SK-N-SH (cell line): ENCODE data around the gene RNF4. TPM values are rescaled to one million over a fixed set of nuclear protein-coding genes. Genes with fewer than 3 reads are reported as not detected.

Experiments
- CTCF ChIA-PET: fragments of 300-600, 350-600 bp; formaldehyde crosslinking; extraction: SDS; loops from one replicate; lab custom pipeline; 2021; lab: Yijun Ruan, JAX
- POLR2A ChIA-PET: fragments of 350-600 bp; sonication (Branson Sonifier 250); formaldehyde crosslinking; extraction: SDS; loops from one replicate; lab custom pipeline; 2020; ENCODE audit warnings: antibody characterized with exemption, inconsistent platforms; lab: Yijun Ruan, JAX
- DNase-seq: peaks from one replicate; pipeline ENCODE4 v3.0.0; 2012
- H2AFZ ChIP-seq: fragments of 200-600 bp; sonication (generic); 2 replicates; pipeline ENCODE4 v1.8.1; 2016; ENCODE audit warnings: antibody characterized with exemption, mild to moderate bottlenecking, low read depth
- H3F3A ChIP-seq: fragments of 200-600 bp; sonication (generic); replicated peaks from 2 replicates; pipeline ENCODE3; 2016; ENCODE audit warnings: antibody characterized with exemption, mild to moderate bottlenecking; ENCODE audit not compliant: insufficient read depth
- H3K27ac ChIP-seq, 2 experiments: fragments of 200-500 bp in 1 of 2; fragments of 200-600 bp in 1 of 2; sonication (Bioruptor generic) in 1 of 2; sonication (generic), shearing (Covaris generic) in 1 of 2; 2 replicates each; pipeline versions ENCODE4 v1.5.1 to v1.6.1; 2014 to 2016; ENCODE audit warnings: low read depth in 2 of 2, inconsistent platforms in 1 of 2, low read length in 1 of 2, mild to moderate bottlenecking in 1 of 2, mixed read lengths in 1 of 2
- H3K27me3 ChIP-seq: fragments of 200-600 bp; sonication (generic), shearing (Covaris generic); 2 replicates; pipeline ENCODE4 v1.6.1; 2016; ENCODE audit warnings: mixed run types; ENCODE audit not compliant: insufficient read depth
- H3K36me3 ChIP-seq, 2 experiments: fragments of 200-500 bp in 1 of 2; fragments of 200-600 bp in 1 of 2; sonication (Bioruptor generic) in 1 of 2; sonication (generic) in 1 of 2; replicated peaks in 1 of 2; 2 replicates each; pipeline versions ENCODE3 to v1.5.1; 2014 to 2016; ENCODE audit warnings: low read length in 1 of 2, mild to moderate bottlenecking in 1 of 2; ENCODE audit not compliant: insufficient read depth in 2 of 2, control insufficient read depth in 1 of 2
- H3K4me1 ChIP-seq, 2 experiments: fragments of 200-500 bp in 1 of 2; fragments of 200-600 bp in 1 of 2; sonication (Bioruptor generic) in 1 of 2; sonication (generic), shearing (Covaris generic) in 1 of 2; 2 replicates each; pipeline versions ENCODE4 v1.5.1 to v1.6.1; 2014 to 2016; ENCODE audit warnings: low read depth in 1 of 2, low read length in 1 of 2, mixed run types in 1 of 2; ENCODE audit not compliant: insufficient read depth in 2 of 2, control insufficient read depth in 1 of 2
- H3K4me2 ChIP-seq: fragments of 200-600 bp; sonication (generic), shearing (Covaris generic); 2 replicates; pipeline ENCODE4 v1.6.1; 2017; ENCODE audit warnings: mixed run types
- H3K4me3 ChIP-seq, 2 experiments: fragments of 200-500 bp in 1 of 2; fragments of 200-600 bp in 1 of 2; sonication (Bioruptor generic) in 1 of 2; sonication (generic), shearing (Covaris generic) in 1 of 2; 2 replicates each; pipeline versions ENCODE4 v1.5.1 to v1.8.1; 2014 to 2016; ENCODE audit warnings: low read depth in 2 of 2, inconsistent platforms in 1 of 2, low read length in 1 of 2, mild to moderate bottlenecking in 1 of 2, mixed read lengths in 1 of 2, moderate library complexity in 1 of 2
- H3K79me2 ChIP-seq: fragments of 200-600 bp; sonication (generic); 2 replicates; pipeline ENCODE4 v1.8.1; 2017; ENCODE audit warnings: mild to moderate bottlenecking; ENCODE audit not compliant: insufficient read depth
- H3K9ac ChIP-seq: fragments of 200-600 bp; sonication (generic); 2 replicates; pipeline ENCODE4 v1.6.1; 2017; ENCODE audit warnings: mixed run types
- H3K9me2 ChIP-seq: fragments of 200-600 bp; sonication (generic); 2 replicates; pipeline ENCODE4 v1.6.1; 2017; ENCODE audit warnings: mixed run types
- H3K9me3 ChIP-seq: fragments of 200-600 bp; sonication (generic); 2 replicates; pipeline ENCODE4 v1.6.1; 2017; ENCODE audit warnings: mixed run types, mild to moderate bottlenecking, moderate library complexity
- H4K20me1 ChIP-seq: fragments of 200-600 bp; sonication (generic); 2 replicates; pipeline ENCODE4 v1.6.1; 2017; ENCODE audit warnings: mild to moderate bottlenecking, mixed run types; ENCODE audit not compliant: insufficient read depth
- ELF1 ChIP-seq: IDR thresholded peaks from 2 replicates; pipeline ENCODE4 v1.4.0; 2012
- EP300 ChIP-seq, 2 experiments: IDR thresholded peaks; 2 replicates each; pipeline versions ENCODE4 v1.4.0 to v1.6.1; 2012; ENCODE audit warnings: borderline replicate concordance in 1 of 2, low read depth in 1 of 2, low read length in 1 of 2
- FOSL2 ChIP-seq: IDR thresholded peaks from 2 replicates; pipeline ENCODE4 v1.4.0; 2012; ENCODE audit warnings: low read depth, mild to moderate bottlenecking, moderate library complexity, borderline replicate concordance
- FOXM1 ChIP-seq: IDR thresholded peaks from 2 replicates; pipeline ENCODE4 v1.4.0; 2012; ENCODE audit warnings: low read depth, mild to moderate bottlenecking
- GABPA ChIP-seq: IDR thresholded peaks from 2 replicates; pipeline ENCODE4 v1.4.0; 2012; ENCODE audit warnings: low read depth, mild to moderate bottlenecking
- GATA2 ChIP-seq: sonication (generic); formaldehyde crosslinking; IDR thresholded peaks from 2 replicates; pipeline ENCODE4 v1.5.0; 2020; ENCODE audit warnings: mild to moderate bottlenecking, missing genetic modification reagents
- JUND ChIP-seq: IDR thresholded peaks from 2 replicates; pipeline ENCODE4 v1.4.0; 2012
- MXI1 ChIP-seq: IDR thresholded peaks from 2 replicates; pipeline ENCODE4 v1.6.1; 2012; ENCODE audit warnings: mild to moderate bottlenecking, low read depth, low read length, improper control_type of control experiment
- NFIC ChIP-seq: IDR thresholded peaks from 2 replicates; pipeline ENCODE4 v1.4.0; 2012; ENCODE audit warnings: borderline replicate concordance
- PBX3 ChIP-seq: IDR thresholded peaks from 2 replicates; pipeline ENCODE4; 2012
- POLR2AphosphoS5 ChIP-seq: IDR thresholded peaks from 2 replicates; pipeline ENCODE4 v1.6.1; 2012; ENCODE audit warnings: low read depth, low read length
- RCOR1 ChIP-seq: fragments of 150-350 bp; IDR thresholded peaks from 2 replicates; pipeline ENCODE4 v1.6.1; 2017; ENCODE audit warnings: antibody characterized with exemption, low read length
- RFX5 ChIP-seq: IDR thresholded peaks from 2 replicates; pipeline ENCODE4 v1.6.1; 2012; ENCODE audit warnings: mild to moderate bottlenecking, improper control_type of control experiment, low read length
- RXRA ChIP-seq: IDR thresholded peaks from 2 replicates; pipeline ENCODE4 v1.4.0; 2012; ENCODE audit warnings: low read depth, mild to moderate bottlenecking, borderline replicate concordance
- SIN3A ChIP-seq: IDR thresholded peaks from 2 replicates; pipeline ENCODE4 v1.6.1; 2012; ENCODE audit warnings: low read depth, mild to moderate bottlenecking, low read length, moderate library complexity, borderline replicate concordance
- SMC3 ChIP-seq: IDR thresholded peaks from 2 replicates; pipeline ENCODE4 v1.6.1; 2012; ENCODE audit warnings: low read depth, low read length, improper control_type of control experiment
- TAF1 ChIP-seq: IDR thresholded peaks from 2 replicates; pipeline ENCODE4 v1.6.1; 2012; ENCODE audit warnings: low read depth, mild to moderate bottlenecking, low read length, moderate library complexity, borderline replicate concordance
- TCF12 ChIP-seq: IDR thresholded peaks from 2 replicates; pipeline ENCODE4 v1.4.0; 2012
- TEAD4 ChIP-seq: IDR thresholded peaks from 2 replicates; pipeline ENCODE4 v1.4.0; 2012; ENCODE audit warnings: mild to moderate bottlenecking, borderline replicate concordance; ENCODE audit not compliant: insufficient read depth
- USF1 ChIP-seq: IDR thresholded peaks from 2 replicates; pipeline ENCODE4 v1.4.0; 2012; ENCODE audit warnings: low read depth, borderline replicate concordance
- YY1 ChIP-seq: IDR thresholded peaks from 2 replicates; pipeline ENCODE4 v1.4.0; 2012; ENCODE audit warnings: low read depth, mild to moderate bottlenecking
- ZBTB33 ChIP-seq: IDR thresholded peaks from 2 replicates; pipeline ENCODE4 v1.4.0; 2012; ENCODE audit warnings: low read depth, borderline replicate concordance
- WGBS: methylation state at CpG from one replicate; pipeline ENCODE4 v1.1.6; 2017; ENCODE audit warnings: low lambda C conversion rate; 5-methylcytosine and 5-hydroxymethylcytosine counted together
- polyA plus RNA-seq, 3 experiments: library from polyadenylated mRNA; depleted of rRNA; stranded (reverse); fragments of >200 nt; gene quantifications; 2 replicates each; pipeline ENCODE4 v1.2.3, GENCODE V29; 2012
- TF ChIP-seq, protein P1 (sequence below): fragments of 150-350 bp; IDR thresholded peaks from 2 replicates; pipeline ENCODE4 v1.6.1; 2017; ENCODE audit warnings: antibody characterized with exemption, low read length, low read depth, borderline replicate concordance

Gene RNF4
- polyA plus RNA-seq, 1 of the 3 experiments (the other 2 are of a cell fraction): 60.7 TPM

DNA sequence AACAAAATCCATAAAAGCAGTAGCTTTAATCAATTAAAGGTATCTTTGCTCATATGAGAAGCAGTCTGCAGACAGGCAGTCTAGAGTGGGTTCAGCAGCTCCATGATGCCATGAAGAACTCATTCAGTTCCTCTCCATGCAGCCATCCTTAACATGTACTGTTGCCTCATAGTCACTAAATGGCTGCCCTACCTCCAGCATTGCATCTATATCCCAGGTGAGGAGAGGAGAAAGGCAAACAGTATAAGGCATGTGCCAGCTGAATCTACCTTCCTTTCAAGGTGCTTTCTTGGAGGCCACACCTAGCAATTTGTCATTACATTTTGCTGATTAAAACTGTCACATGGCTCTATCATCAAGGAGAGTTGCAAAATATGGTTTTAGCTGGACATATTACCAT lies 36.9 kb upstream of the RNF4 start:
- H3K4me2 ChIP-seq: no peak overlapping the region
- no peaks in the 10 kb centered on the region for H3K9me3 ChIP-seq
- DNase-seq: no peak
- POLR2A ChIA-PET: no interaction called here
- CTCF ChIA-PET: interaction anchor here (0.9 to 1.7 kb wide), 4 partner anchors 10 to 216 kb away, joined by 3 to 4 read pairs (median 4); no protein-coding TSS in a partner anchor
- no peak overlapping the region for H2AFZ ChIP-seq
- H3K79me2 ChIP-seq: no peaks in the 10 kb centered on the region
- no peaks in the 10 kb centered on the region for H3K27me3 ChIP-seq
- no peak overlapping the region for H3K4me3 ChIP-seq
- peaks cover 6 to 11% of the 10 kb centered on the region in 2 experiments; a peak in 1 of 4 replicates for H3K4me1 ChIP-seq
- H3F3A ChIP-seq: no peaks in the 10 kb centered on the region
- H4K20me1 ChIP-seq: no peaks in the 10 kb centered on the region
- H3K9ac ChIP-seq: no peak overlapping the region
- H3K9me2 ChIP-seq: no peaks in the 10 kb centered on the region
- TF ChIP-seq YY1 (no peak), SMC3 (no peak), FOXM1 (no peak), GATA2 (CRISPR knock-in tag) (no peak), RFX5 (no peak), RXRA (no peak), EP300 (IDR thresholded peaks at IDR 0.05; ENCODE audit: borderline replicate concordance in 1 of 2, low read depth in 1 of 2, low read length in 1 of 2) (no peak), NFIC (no peak), JUND (no peak), FOSL2 (no peak), TAF1 (no peak), USF1 (no peak), SIN3A (no peak), ELF1 (no peak), MXI1 (no peak), TEAD4 (no peak), TCF12 (no peak)
- TF ChIP-seq, protein P1, sequence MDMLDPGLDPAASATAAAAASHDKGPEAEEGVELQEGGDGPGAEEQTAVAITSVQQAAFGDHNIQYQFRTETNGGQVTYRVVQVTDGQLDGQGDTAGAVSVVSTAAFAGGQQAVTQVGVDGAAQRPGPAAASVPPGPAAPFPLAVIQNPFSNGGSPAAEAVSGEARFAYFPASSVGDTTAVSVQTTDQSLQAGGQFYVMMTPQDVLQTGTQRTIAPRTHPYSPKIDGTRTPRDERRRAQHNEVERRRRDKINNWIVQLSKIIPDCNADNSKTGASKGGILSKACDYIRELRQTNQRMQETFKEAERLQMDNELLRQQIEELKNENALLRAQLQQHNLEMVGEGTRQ: no peak
- no peaks in the 10 kb centered on the region for H3K36me3 ChIP-seq
- H3K27ac ChIP-seq: no peak overlapping the region

GRCh38 chr4:2432991-2433530 lies 35.8 kb upstream of the RNF4 start:
- CTCF ChIA-PET: interaction anchor here (1.0 to 1.1 kb wide), 2 partner anchors 12 to 17 kb away, joined by 3 to 4 read pairs; no protein-coding TSS in a partner anchor
- POLR2A ChIA-PET: no interaction called here
- Histone ChIP-seq H3K36me3 (no peaks in the 10 kb centered on the region), H3F3A (no peaks in the 10 kb centered on the region), H3K9me3 (no peaks in the 10 kb centered on the region), H3K9me2 (no peaks in the 10 kb centered on the region), H3K27ac (no peak overlapping the region), H3K4me2 (peak overlapping the region; percentile 33; the same call in 1 of the 2 replicates), H3K79me2 (no peaks in the 10 kb centered on the region), H3K9ac (no peak overlapping the region), H2AFZ (peak overlapping the region; percentile 48; the same call in 1 of the 2 replicates), H3K4me1 (peaks cover 6 to 11% of the 10 kb centered on the region in 2 experiments; a peak in 1 of 4 replicates), H3K4me3 (no peak overlapping the region), H3K27me3 (no peaks in the 10 kb centered on the region), H4K20me1 (no peaks in the 10 kb centered on the region)
- DNase-seq: no peak
- TF ChIP-seq POLR2AphosphoS5: no peak
- no peak for TF ChIP-seq ZBTB33
- TF ChIP-seq PBX3: peak; percentile 54
- no peak for TF ChIP-seq RCOR1
- peak; percentile 67 for TF ChIP-seq TCF12
- TF ChIP-seq TAF1: no peak
- TF ChIP-seq YY1: no peak
- TF ChIP-seq FOSL2: peak; percentile 44; the same call in 1 of the 2 replicates
- no peak for TF ChIP-seq GABPA
- WGBS: 16% methylated on average over 12 of the region's 20 CpGs
